Rectal smooth muscle tissue (tissue), 1 donor: ENCODE measurements around the gene ADAM15.

Source experiments
- H3K27ac ChIP-seq: one replicate; pipeline ENCODE4 v1.7.0; 2013; ENCODE audit warnings: low read depth, low read length, inconsistent platforms
- H3K27me3 ChIP-seq: one replicate; pipeline ENCODE4 v1.7.0; 2013; ENCODE audit warnings: low read length; ENCODE audit not compliant: control insufficient read depth, insufficient read depth
- H3K36me3 ChIP-seq: one replicate; pipeline ENCODE4 v1.7.0; 2013; ENCODE audit warnings: low read length; ENCODE audit not compliant: control insufficient read depth, insufficient read depth
- H3K4me1 ChIP-seq: one replicate; pipeline ENCODE4 v1.7.0; 2013; ENCODE audit warnings: low read length; ENCODE audit not compliant: control insufficient read depth, insufficient read depth
- H3K4me3 ChIP-seq: one replicate; pipeline ENCODE4 v1.7.0; 2013; ENCODE audit warnings: low read length
- H3K9ac ChIP-seq: one replicate; pipeline ENCODE4 v1.7.0; 2013; ENCODE audit warnings: low read length

Gene ADAM15

GRCh38 chr1:155052439-155053395 is 1.6 kb downstream of the ADAM15 start:
- Histone ChIP-seq H3K4me1 (peaks cover 4% of the 10 kb centered on the region), H3K4me3 (peak overlapping the region; percentile 77), H3K36me3 (peaks cover 13% of the 10 kb centered on the region), H3K27ac (peak overlapping the region; percentile 85), H3K9ac (no peak overlapping the region), H3K27me3 (no peaks in the 10 kb centered on the region)

GRCh38 chr1:155053531-155054105 is 2.5 kb downstream of the ADAM15 start:
- H3K36me3 ChIP-seq: peaks cover 13% of the 10 kb centered on the region

GRCh38 chr1:155057104-155057503 is 6.0 kb downstream of the ADAM15 start:
- peaks cover 2% of the 10 kb centered on the region for H3K4me1 ChIP-seq
- H3K27ac ChIP-seq: no peak overlapping the region
- H3K27me3 ChIP-seq: no peaks in the 10 kb centered on the region
- peaks cover 16% of the 10 kb centered on the region for H3K36me3 ChIP-seq
- H3K4me3 ChIP-seq: no peak overlapping the region
- H3K9ac ChIP-seq: no peak overlapping the region

More at GRCh38 chr1:155053531-155054105, 2.5 kb downstream of the ADAM15 start:
- Histone ChIP-seq H3K27ac (no peak overlapping the region), H3K27me3 (no peaks in the 10 kb centered on the region), H3K4me1 (peaks cover 4% of the 10 kb centered on the region), H3K9ac (no peak overlapping the region), H3K4me3 (no peak overlapping the region)

GRCh38 chr1:155057788-155058211 is 6.7 kb downstream of the ADAM15 start:
- no peak overlapping the region for H3K9ac ChIP-seq
- no peak overlapping the region for H3K27ac ChIP-seq
- H3K27me3 ChIP-seq: no peaks in the 10 kb centered on the region
- H3K4me3 ChIP-seq: no peak overlapping the region
- H3K36me3 ChIP-seq: peaks cover 16% of the 10 kb centered on the region
- peaks cover 5% of the 10 kb centered on the region for H3K4me1 ChIP-seq

GRCh38 chr1:155060736-155061135 is 9.6 kb downstream of the ADAM15 start:
- peaks cover 13% of the 10 kb centered on the region for H3K36me3 ChIP-seq
- no peak overlapping the region for H3K4me3 ChIP-seq
- no peak overlapping the region for H3K27ac ChIP-seq
- no peaks in the 10 kb centered on the region for H3K27me3 ChIP-seq
- no peak overlapping the region for H3K9ac ChIP-seq
- H3K4me1 ChIP-seq: peaks cover 9% of the 10 kb centered on the region

GRCh38 chr1:155061381-155062150 is 10.4 kb downstream of the ADAM15 start:
- H3K36me3 ChIP-seq: peaks cover 10% of the 10 kb centered on the region
- H3K4me3 ChIP-seq: peak overlapping the region; percentile 47
- peaks cover 9% of the 10 kb centered on the region for H3K4me1 ChIP-seq
- H3K9ac ChIP-seq: no peak overlapping the region
- H3K27me3 ChIP-seq: no peaks in the 10 kb centered on the region
- no peak overlapping the region for H3K27ac ChIP-seq

GRCh38 chr1:155062151-155062686 is 11.1 kb downstream of the ADAM15 start:
- peaks cover 9% of the 10 kb centered on the region for H3K4me1 ChIP-seq
- no peaks in the 10 kb centered on the region for H3K27me3 ChIP-seq
- no peak overlapping the region for H3K27ac ChIP-seq
- H3K9ac ChIP-seq: no peak overlapping the region
- H3K36me3 ChIP-seq: peaks cover 5% of the 10 kb centered on the region
- peak overlapping the region; percentile 93 for H3K4me3 ChIP-seq

GRCh38 chr1:155062702-155063411 is 11.7 kb downstream of the ADAM15 start:
- peaks cover 9% of the 10 kb centered on the region for H3K4me1 ChIP-seq
- peak overlapping the region; percentile 24 for H3K9ac ChIP-seq
- H3K4me3 ChIP-seq: peak overlapping the region; percentile 93
- no peaks in the 10 kb centered on the region for H3K27me3 ChIP-seq
- H3K36me3 ChIP-seq: peaks cover 4% of the 10 kb centered on the region
- no peak overlapping the region for H3K27ac ChIP-seq

- H3K27ac ChIP-seq: peak within 1 kb of the TSS; percentile 67
- peak within 1 kb of the TSS; percentile 93 for H3K4me3 ChIP-seq
- no peaks in the 10 kb centered on the region for H3K27me3 ChIP-seq
- peaks cover 6% of the 10 kb centered on the region for H3K36me3 ChIP-seq
- peaks cover 9% of the 10 kb centered on the region for H3K4me1 ChIP-seq
- peak within 1 kb of the TSS; percentile 66 for H3K9ac ChIP-seq
Observed at GRCh38 chr1:155063550-155064110, 12.5 kb downstream of the ADAM15 start, which contains the start of gene EFNA4. Gene EFNA4 (plus strand): TSS chr1:155063740. CDS start chr1:155063824, 84 bp downstream.

- Histone ChIP-seq H3K4me1 (peaks cover 9% of the 10 kb centered on the region), H3K9ac (peak overlapping the region; percentile 57), H3K27me3 (no peaks in the 10 kb centered on the region), H3K27ac (no peak overlapping the region), H3K4me3 (peak overlapping the region; percentile 93), H3K36me3 (peaks cover 9% of the 10 kb centered on the region)
Observed at GRCh38 chr1:155064111-155064831, 13.2 kb downstream of the ADAM15 start.
